ENCODE measurements around the gene KCNQ4. TPM values are rescaled to one million over a fixed set of nuclear protein-coding genes. Genes with fewer than 3 reads are reported as not detected.

Gene KCNQ4
- polyA plus RNA-seq, 2 of the 4 experiments (the other 2 are of a cell fraction) = 0.08 to 0.17 TPM

DNA sequence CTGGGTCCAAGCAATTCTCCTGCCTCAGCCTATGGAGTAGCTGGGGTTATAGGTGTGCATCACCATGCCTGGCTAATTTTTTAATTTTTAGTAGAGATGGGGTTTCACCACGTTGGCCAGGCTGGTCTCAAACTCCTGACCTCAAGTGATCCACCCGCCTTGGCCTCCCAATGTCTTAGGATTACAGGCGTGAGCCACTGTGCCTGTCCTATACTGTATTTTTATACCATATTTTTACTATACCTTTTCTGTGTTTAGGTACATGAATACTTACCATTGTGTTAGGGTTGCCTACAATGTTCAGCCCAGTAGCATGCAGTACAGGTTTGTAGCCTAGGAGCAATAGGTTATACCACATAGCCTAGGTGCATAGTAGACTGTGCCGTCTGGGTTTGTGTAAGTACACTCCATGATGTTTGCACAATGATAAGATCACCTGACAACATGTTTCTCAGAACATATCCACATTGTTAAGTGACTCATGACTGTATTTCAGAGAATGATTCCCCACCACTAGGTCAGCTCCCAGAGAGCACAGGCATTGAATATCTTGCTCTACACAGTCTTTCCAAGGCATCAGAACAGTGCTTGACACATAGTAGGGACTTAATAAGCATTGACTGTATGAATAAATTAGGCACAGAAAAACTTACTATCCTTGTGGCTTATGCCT is 84.6 kb downstream of the KCNQ4 start:
- TF ChIP-seq TFCP2L1 (CRISPR knock-in tag; IDR thresholded peaks at IDR 0.05) = no peak
- TF ChIP-seq CEBPB (IDR thresholded peaks at IDR 0.05) = peak; percentile 55 to 65; a peak in 2 of 4 replicates
- TF ChIP-seq FOSL2 (IDR thresholded peaks at IDR 0.05) = no peak
- TF ChIP-seq FOSL2 (CRISPR knock-in tag; IDR thresholded peaks at IDR 0.05) = peak; percentile 86
- no peak for TF ChIP-seq HDAC2 (IDR thresholded peaks at IDR 0.05)
- no peak for TF ChIP-seq TP53 (CRISPR knock-in tag; IDR thresholded peaks at IDR 0.05)
- TF ChIP-seq, protein P1, sequence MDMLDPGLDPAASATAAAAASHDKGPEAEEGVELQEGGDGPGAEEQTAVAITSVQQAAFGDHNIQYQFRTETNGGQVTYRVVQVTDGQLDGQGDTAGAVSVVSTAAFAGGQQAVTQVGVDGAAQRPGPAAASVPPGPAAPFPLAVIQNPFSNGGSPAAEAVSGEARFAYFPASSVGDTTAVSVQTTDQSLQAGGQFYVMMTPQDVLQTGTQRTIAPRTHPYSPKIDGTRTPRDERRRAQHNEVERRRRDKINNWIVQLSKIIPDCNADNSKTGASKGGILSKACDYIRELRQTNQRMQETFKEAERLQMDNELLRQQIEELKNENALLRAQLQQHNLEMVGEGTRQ (IDR thresholded peaks at IDR 0.05) = peak; percentile 54
- TF ChIP-seq, protein P2, sequence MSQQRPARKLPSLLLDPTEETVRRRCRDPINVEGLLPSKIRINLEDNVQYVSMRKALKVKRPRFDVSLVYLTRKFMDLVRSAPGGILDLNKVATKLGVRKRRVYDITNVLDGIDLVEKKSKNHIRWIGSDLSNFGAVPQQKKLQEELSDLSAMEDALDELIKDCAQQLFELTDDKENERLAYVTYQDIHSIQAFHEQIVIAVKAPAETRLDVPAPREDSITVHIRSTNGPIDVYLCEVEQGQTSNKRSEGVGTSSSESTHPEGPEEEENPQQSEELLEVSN (IDR thresholded peaks at IDR 0.05; ENCODE audit: borderline replicate concordance, low read depth) = no peak
- no peak for TF ChIP-seq MAFK (IDR thresholded peaks at IDR 0.05; ENCODE audit: partially characterized antibody)
- TF ChIP-seq JUNB (IDR thresholded peaks at IDR 0.05) = peak; percentile 28; the same call in 1 of the 2 replicates
- no peak for TF ChIP-seq FOSB (CRISPR knock-in tag; IDR thresholded peaks at IDR 0.05)
- no peak for TF ChIP-seq ZC3H11A (IDR thresholded peaks at IDR 0.05)
- no peak for TF ChIP-seq MYC (IDR thresholded peaks at IDR 0.05; ENCODE audit: borderline replicate concordance, low read length)
- TF ChIP-seq GATA3 (IDR thresholded peaks at IDR 0.05; ENCODE audit: borderline replicate concordance) = peak; percentile 72
- TF ChIP-seq CBX8 (IDR thresholded peaks at IDR 0.05) = no peak
- TF ChIP-seq KDM5A (IDR thresholded peaks at IDR 0.05) = no peak
- no peak for TF ChIP-seq CBX2 (IDR thresholded peaks at IDR 0.05; ENCODE audit: borderline replicate concordance, low read depth)
- TF ChIP-seq RAD21 (conservative IDR thresholded peaks at IDR 0.05 in 1 of 2, IDR thresholded peaks at IDR 0.05 in 1 of 2) = peak in 1 of 2 experiments; percentile 1; a peak in 1 of 5 replicates
- TF ChIP-seq, protein P3, sequence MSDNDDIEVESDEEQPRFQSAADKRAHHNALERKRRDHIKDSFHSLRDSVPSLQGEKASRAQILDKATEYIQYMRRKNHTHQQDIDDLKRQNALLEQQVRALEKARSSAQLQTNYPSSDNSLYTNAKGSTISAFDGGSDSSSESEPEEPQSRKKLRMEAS (IDR thresholded peaks at IDR 0.05) = 0 out of 2 replicates have a peak, but pooled peaks have one; percentile 38
- DNase-seq (ENCODE audit: low read depth in 1 of 2, low spot score in 1 of 2) = peak; percentile 52 to 77
- ChIA-PET CTCF (interaction anchor here (2.9 to 22.4 kb wide), 2 partner anchors 19 to 77 kb away, joined by 8 to 602 read pairs; no protein-coding TSS in a partner anchor), POLR2A (interaction anchor here (1.0 kb wide), 1 partner anchor 10 kb away, joined by 3 read pairs; no protein-coding TSS in a partner anchor)
- H3K9me3 ChIP-seq = peaks cover 7% of the 10 kb centered on the region; the same call in 1 of the 3 replicates
- peak; percentile 80 to 90 for ATAC-seq
- 56% methylated on average over 4 of the region's 4 CpGs for WGBS (ENCODE audit: missing lambda C conversion rate)
- peak overlapping the region; percentile 87 to 93 for H3K27ac ChIP-seq
- H3K4me3 ChIP-seq = no peak overlapping the region
- peaks cover 60% of the 10 kb centered on the region for H3K4me1 ChIP-seq
- no peak for FAIRE-seq
- H3K4me2 ChIP-seq = peak overlapping the region; percentile 50

DNA sequence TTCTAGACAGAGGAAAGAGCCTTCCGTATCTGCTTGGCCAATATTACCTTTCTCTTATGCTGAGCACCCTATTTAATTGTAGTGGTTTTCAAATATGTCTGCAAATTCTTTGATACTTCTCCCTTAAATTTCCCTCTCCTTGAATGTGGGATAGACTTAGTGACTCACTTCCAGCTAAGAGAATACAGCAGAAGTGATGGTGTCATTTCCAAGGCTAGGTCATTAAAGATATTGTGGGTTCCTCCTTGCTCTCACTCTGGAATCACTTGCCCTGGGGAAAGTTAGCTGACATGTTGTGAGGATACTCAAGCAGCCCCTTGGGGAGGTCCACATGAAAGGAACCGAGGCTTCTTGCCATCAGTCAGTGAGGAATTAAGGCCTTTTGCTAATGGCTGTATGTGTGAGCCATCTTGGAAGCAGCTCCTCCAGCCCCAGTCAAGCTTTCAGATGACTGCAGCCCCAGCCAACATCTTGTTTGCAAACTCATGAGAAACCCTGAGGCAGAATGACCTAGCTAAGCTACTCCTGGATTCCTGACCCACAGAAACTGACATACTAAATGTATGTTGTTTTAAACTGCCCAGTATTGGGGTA is 86.6 kb downstream of the KCNQ4 start:
- H3K4me3 ChIP-seq = no peak overlapping the region
- POLR2A ChIA-PET = no interaction called here
- CTCF ChIA-PET = interaction anchor here (1.2 to 22.4 kb wide), 2 partner anchors 75 to 134 kb away, joined by 3 to 602 read pairs; no protein-coding TSS in a partner anchor
- TF ChIP-seq SREBF2 (IDR thresholded peaks at IDR 0.05) = no peak
- TF ChIP-seq PHF8 (IDR thresholded peaks at IDR 0.05; ENCODE audit: borderline replicate concordance, low read depth) = no peak
- no peak for TF ChIP-seq GATA3 (IDR thresholded peaks at IDR 0.05; ENCODE audit: borderline replicate concordance)
- no peak for TF ChIP-seq MAFK (IDR thresholded peaks at IDR 0.05; ENCODE audit: partially characterized antibody)
- TF ChIP-seq, protein P4, sequence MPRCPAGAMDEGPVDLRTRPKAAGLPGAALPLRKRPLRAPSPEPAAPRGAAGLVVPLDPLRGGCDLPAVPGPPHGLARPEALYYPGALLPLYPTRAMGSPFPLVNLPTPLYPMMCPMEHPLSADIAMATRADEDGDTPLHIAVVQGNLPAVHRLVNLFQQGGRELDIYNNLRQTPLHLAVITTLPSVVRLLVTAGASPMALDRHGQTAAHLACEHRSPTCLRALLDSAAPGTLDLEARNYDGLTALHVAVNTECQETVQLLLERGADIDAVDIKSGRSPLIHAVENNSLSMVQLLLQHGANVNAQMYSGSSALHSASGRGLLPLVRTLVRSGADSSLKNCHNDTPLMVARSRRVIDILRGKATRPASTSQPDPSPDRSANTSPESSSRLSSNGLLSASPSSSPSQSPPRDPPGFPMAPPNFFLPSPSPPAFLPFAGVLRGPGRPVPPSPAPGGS (IDR thresholded peaks at IDR 0.05) = no peak
- TF ChIP-seq NFE2L2 (conservative IDR thresholded peaks at IDR 0.05; ENCODE audit: low read length) = no peak
- no peak for TF ChIP-seq HOXA7 (CRISPR knock-in tag; IDR thresholded peaks at IDR 0.05)
- no peak for TF ChIP-seq NPAS2 (CRISPR knock-in tag; IDR thresholded peaks at IDR 0.05; ENCODE audit: borderline replicate concordance)
- TF ChIP-seq CHD4 (IDR thresholded peaks at IDR 0.05; ENCODE audit: borderline replicate concordance) = no peak
- TF ChIP-seq, protein P5, sequence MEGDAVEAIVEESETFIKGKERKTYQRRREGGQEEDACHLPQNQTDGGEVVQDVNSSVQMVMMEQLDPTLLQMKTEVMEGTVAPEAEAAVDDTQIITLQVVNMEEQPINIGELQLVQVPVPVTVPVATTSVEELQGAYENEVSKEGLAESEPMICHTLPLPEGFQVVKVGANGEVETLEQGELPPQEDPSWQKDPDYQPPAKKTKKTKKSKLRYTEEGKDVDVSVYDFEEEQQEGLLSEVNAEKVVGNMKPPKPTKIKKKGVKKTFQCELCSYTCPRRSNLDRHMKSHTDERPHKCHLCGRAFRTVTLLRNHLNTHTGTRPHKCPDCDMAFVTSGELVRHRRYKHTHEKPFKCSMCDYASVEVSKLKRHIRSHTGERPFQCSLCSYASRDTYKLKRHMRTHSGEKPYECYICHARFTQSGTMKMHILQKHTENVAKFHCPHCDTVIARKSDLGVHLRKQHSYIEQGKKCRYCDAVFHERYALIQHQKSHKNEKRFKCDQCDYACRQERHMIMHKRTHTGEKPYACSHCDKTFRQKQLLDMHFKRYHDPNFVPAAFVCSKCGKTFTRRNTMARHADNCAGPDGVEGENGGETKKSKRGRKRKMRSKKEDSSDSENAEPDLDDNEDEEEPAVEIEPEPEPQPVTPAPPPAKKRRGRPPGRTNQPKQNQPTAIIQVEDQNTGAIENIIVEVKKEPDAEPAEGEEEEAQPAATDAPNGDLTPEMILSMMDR (IDR thresholded peaks at IDR 0.05) = no peak
- no peak for TF ChIP-seq CEBPB (IDR thresholded peaks at IDR 0.05)
- TF ChIP-seq EHMT2 (IDR thresholded peaks at IDR 0.05; ENCODE audit: low read depth) = no peak
- no peak for TF ChIP-seq EHF (CRISPR knock-in tag; IDR thresholded peaks at IDR 0.05)
- TF ChIP-seq, protein P6, sequence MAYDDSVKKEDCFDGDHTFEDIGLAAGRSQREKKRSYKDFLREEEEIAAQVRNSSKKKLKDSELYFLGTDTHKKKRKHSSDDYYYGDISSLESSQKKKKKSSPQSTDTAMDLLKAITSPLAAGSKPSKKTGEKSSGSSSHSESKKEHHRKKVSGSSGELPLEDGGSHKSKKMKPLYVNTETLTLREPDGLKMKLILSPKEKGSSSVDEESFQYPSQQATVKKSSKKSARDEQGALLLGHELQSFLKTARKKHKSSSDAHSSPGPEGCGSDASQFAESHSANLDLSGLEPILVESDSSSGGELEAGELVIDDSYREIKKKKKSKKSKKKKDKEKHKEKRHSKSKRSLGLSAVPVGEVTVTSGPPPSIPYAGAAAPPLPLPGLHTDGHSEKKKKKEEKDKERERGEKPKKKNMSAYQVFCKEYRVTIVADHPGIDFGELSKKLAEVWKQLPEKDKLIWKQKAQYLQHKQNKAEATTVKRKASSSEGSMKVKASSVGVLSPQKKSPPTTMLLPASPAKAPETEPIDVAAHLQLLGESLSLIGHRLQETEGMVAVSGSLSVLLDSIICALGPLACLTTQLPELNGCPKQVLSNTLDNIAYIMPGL (CRISPR knock-in tag; IDR thresholded peaks at IDR 0.05; ENCODE audit: borderline replicate concordance) = no peak
- TF ChIP-seq KDM1A (IDR thresholded peaks at IDR 0.05; ENCODE audit: low read depth) = no peak
- no peak overlapping the region for H3K4me2 ChIP-seq
- H3K27ac ChIP-seq = peak overlapping the region; percentile 87 to 93; a peak in 4 of 6 replicates
- H3K4me1 ChIP-seq = peaks cover 54% of the 10 kb centered on the region
- no peak for ATAC-seq
- 77% methylated on average over 2 of the region's 2 CpGs for WGBS (ENCODE audit: missing lambda C conversion rate)
- no peak for DNase-seq (ENCODE audit: low read depth in 1 of 2, low spot score in 1 of 2)
- H3K9me3 ChIP-seq = peaks cover 7% of the 10 kb centered on the region; the same call in 1 of the 3 replicates
- no peak for FAIRE-seq
